Neural cell (in vitro differentiated cells): ENCODE measurements around the gene COL17A1.

ENCODE experiments used
- CTCF ChIP-seq: fragments of 450-650 bp; IDR thresholded peaks from 2 replicates; pipeline ENCODE4 v1.5.1; 2014; ENCODE audit warnings: antibody characterized with exemption, mild to moderate bottlenecking, moderate library complexity; ENCODE audit not compliant: poor library complexity, severe bottlenecking
- EP300 ChIP-seq: fragments of 450-650 bp; conservative IDR thresholded peaks from 2 replicates; pipeline ENCODE4 v1.6.1; 2014; ENCODE audit warnings: antibody characterized with exemption, mild to moderate bottlenecking, moderate library complexity; ENCODE audit not compliant: poor library complexity, severe bottlenecking
- EZH2 ChIP-seq: fragments of 200-600, 300-800 bp; shearing (Covaris generic), sonication (generic); IDR thresholded peaks from 2 replicates; pipeline ENCODE4 v1.6.1; 2014; ENCODE audit warnings: antibody characterized with exemption, low read length, borderline replicate concordance, mild to moderate bottlenecking; ENCODE audit not compliant: insufficient read depth, poor library complexity, severe bottlenecking
- MXI1 ChIP-seq: fragments of 450-650 bp; conservative IDR thresholded peaks from 2 replicates; pipeline ENCODE4 v1.6.1; 2014; ENCODE audit warnings: antibody characterized with exemption, mild to moderate bottlenecking; ENCODE audit not compliant: poor library complexity, severe bottlenecking
- POLR2AphosphoS5 ChIP-seq: IDR thresholded peaks from 2 replicates; pipeline ENCODE4 v1.6.1; 2012
- RAD21 ChIP-seq: fragments of 450-650 bp; conservative IDR thresholded peaks from 2 replicates; pipeline ENCODE4 v1.6.1; 2014; ENCODE audit warnings: antibody characterized with exemption, mild to moderate bottlenecking, moderate library complexity
- SMC3 ChIP-seq: fragments of 450-650 bp; conservative IDR thresholded peaks from 2 replicates; pipeline ENCODE4 v1.6.1; 2014; ENCODE audit warnings: antibody characterized with exemption, mild to moderate bottlenecking, moderate library complexity; ENCODE audit not compliant: poor library complexity
- TAF1 ChIP-seq: IDR thresholded peaks from 2 replicates; pipeline ENCODE4 v1.6.1; 2012; ENCODE audit warnings: low read depth
- TF ChIP-seq, protein P1 (sequence below): IDR thresholded peaks from 2 replicates; pipeline ENCODE4 v1.6.1; 2012; ENCODE audit warnings: borderline replicate concordance

GRCh38 chr10:104018471-104018870 is 67.2 kb downstream of the COL17A1 start:
- TF ChIP-seq, protein P1, sequence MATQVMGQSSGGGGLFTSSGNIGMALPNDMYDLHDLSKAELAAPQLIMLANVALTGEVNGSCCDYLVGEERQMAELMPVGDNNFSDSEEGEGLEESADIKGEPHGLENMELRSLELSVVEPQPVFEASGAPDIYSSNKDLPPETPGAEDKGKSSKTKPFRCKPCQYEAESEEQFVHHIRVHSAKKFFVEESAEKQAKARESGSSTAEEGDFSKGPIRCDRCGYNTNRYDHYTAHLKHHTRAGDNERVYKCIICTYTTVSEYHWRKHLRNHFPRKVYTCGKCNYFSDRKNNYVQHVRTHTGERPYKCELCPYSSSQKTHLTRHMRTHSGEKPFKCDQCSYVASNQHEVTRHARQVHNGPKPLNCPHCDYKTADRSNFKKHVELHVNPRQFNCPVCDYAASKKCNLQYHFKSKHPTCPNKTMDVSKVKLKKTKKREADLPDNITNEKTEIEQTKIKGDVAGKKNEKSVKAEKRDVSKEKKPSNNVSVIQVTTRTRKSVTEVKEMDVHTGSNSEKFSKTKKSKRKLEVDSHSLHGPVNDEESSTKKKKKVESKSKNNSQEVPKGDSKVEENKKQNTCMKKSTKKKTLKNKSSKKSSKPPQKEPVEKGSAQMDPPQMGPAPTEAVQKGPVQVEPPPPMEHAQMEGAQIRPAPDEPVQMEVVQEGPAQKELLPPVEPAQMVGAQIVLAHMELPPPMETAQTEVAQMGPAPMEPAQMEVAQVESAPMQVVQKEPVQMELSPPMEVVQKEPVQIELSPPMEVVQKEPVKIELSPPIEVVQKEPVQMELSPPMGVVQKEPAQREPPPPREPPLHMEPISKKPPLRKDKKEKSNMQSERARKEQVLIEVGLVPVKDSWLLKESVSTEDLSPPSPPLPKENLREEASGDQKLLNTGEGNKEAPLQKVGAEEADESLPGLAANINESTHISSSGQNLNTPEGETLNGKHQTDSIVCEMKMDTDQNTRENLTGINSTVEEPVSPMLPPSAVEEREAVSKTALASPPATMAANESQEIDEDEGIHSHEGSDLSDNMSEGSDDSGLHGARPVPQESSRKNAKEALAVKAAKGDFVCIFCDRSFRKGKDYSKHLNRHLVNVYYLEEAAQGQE: no peak
- no peak for TF ChIP-seq CTCF
- no peak for TF ChIP-seq POLR2AphosphoS5
- TF ChIP-seq EZH2: no peak
- no peak for TF ChIP-seq EP300
- no peak for TF ChIP-seq TAF1
- no peak for TF ChIP-seq MXI1
- TF ChIP-seq SMC3: no peak
- TF ChIP-seq RAD21: no peak
